GM18505 (cell line): ENCODE data around the gene ZBTB26.
"Not testable (repeated sequence)": the region's sequence is repeated elsewhere in the genome, so short reads cannot be mapped to it uniquely, and the experiment has no call there.

Experiments
- ATAC-seq: cut with Tn5 transposase; IDR thresholded peaks from one replicate; pipeline ENCODE4 v1.9.1; 2021; ENCODE audit not compliant: unreplicated experiment
- POLR2A ChIP-seq: IDR thresholded peaks from 4 replicates; pipeline ENCODE4 v1.6.1; 2011; ENCODE audit warnings: borderline replicate concordance; ENCODE audit not compliant: insufficient read depth, insufficient read length; ENCODE audit errors: extremely low read depth

The ZBTB26 gene

DNA sequence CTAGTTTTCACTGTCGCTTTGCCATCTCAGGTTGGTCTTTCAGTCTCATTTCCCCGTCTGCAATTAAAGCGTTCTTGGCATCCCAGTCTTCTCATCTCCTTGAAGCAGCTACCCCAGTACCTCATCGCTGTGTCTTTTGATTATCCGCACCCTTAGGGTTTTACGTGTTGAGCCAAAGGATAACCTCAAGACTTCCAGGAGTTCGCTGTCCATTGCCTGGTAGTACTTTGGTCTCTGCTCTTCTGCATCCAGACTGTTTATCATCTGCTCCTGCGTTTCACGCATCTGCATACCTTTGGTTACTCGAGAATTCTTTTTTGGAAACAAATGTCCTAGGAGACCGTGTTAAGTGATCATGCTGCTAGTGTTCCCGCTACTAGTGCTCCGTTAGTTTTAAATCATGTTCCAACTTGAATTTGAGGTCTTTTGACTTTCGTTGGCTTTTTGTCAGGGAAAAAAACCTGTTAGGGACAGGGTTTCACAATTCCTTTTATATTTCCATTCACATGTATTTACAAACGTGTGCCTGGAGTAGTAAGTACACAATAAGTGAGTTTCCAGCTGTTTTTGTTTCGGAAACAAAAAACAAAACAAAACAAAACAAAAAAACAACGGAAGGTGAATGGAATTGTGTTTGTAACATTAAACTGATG is 10.4 kb upstream of the ZBTB26 start:
- TF ChIP-seq POLR2A, result no peak
- ATAC-seq, result no peak

DNA sequence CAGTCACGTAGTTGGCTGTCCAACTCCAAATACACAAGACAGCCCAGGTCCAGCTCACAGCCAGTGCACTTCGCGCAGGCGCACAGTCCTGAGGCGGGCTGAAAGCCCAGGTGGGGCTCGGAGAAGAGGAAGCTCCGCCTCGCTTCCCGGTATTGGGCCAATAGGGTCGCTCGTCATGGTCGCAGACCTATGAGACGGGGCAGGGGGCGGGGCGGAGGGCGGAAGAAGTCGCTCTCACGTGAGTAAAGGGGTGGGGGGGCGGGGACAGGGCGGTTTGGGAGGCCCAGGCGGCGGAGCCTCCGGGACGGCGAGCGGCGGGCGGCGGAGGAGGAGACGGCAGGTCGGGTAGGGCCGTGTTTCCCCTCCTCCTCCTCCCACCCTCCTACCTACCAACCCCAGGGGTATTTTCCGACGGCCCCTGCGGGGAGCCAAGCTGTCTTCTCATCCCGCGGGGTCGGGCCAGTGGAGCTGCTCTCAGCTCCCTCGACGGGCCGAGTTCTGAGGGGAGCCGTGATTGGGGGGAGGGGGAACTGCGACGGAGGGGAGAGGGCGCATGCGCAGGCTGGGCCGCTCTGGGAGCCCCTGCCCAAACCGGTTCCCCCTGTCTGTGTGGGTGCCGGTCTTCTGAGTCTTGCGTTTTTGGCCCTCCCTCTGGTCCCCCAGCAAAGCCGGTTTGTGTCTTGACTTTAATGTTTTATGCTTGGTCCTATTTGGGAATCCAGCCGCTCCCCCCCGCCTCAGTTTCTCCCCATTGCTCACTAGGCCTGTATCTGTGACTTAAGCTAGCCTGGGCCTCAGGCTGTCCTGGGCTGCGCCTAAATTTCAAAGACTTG is 9.7 kb upstream of the ZBTB26 start, which contains the start of gene RABGAP1:
RABGAP1 (plus strand) TSS at position 272 of the 833 bp plus-strand sequence. CDS start 16,040 bp downstream, outside the sequence.
- TF ChIP-seq POLR2A, result peak; percentile 81
- peak; percentile 97 for ATAC-seq

DNA sequence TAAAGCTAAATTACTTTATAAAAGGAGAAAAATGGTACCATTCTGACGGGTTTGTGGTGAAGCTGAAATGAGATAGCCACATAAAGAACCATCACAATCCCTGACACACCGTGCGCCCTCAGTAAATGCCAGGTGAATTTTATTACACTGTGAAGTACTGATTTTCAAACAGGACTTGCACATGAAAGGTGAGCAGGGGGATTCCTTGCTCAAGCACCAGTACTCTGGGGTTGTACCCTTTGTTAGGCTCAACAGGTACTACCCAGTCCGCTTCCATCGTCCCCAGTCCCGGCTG is 9.1 kb upstream of the ZBTB26 start:
- TF ChIP-seq POLR2A, result no peak
- ATAC-seq, result no peak

- no peak for ATAC-seq
- TF ChIP-seq POLR2A, result no peak
Measured at GRCh38 chr9:122939601-122940000, 8.3 kb upstream of the ZBTB26 start.

DNA sequence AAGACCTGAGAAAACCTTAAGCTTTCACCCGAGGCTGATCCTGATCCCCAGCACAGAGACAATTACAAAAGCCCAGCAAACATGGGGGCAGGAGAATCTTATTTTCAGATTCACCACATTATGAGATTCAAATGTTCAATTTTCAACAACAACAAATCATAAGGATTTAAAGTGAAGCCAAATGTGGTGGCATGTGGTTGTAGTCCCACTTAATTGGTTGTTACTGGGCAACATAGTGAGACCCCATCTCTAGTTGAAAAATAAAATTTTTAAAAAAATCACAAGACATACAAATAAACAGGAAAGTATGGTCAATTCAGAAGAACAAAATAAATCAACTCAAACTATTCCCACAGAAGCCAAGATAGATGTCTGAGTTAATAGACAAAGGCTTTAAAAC is 5.6 kb upstream of the ZBTB26 start:
- no peak for TF ChIP-seq POLR2A
- no peak for ATAC-seq

DNA sequence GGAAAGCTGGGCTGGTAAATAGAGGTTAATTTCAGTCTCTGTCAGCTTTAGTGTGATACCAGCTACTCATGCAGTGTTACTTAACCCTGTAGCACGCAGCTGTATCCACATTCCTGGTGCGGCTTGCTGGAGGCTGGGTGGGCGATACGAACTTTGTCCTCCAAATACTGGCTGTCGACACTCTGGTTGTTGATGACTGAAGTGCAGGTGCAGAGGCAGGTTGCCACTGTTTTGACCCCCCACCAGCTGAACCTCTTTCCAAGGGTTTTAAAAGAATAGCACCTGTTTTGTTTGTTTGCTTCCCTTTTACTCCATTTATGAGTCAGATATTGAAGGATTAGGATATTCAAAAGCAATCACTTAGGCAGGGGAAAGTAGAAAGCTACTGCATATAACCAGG is 5.2 kb upstream of the ZBTB26 start:
- no peak for TF ChIP-seq POLR2A
- no peak for ATAC-seq

- TF ChIP-seq POLR2A, result no peak
- ATAC-seq, result no peak
Measured at GRCh38 chr9:122930541-122931225, 629 bp downstream of the ZBTB26 start.

- ATAC-seq, result no peak
- no peak for TF ChIP-seq POLR2A
Measured at GRCh38 chr9:122929796-122930354, 1.4 kb downstream of the ZBTB26 start.

- ATAC-seq, result no peak
Measured at GRCh38 chr9:122923947-122924346, 7.4 kb downstream of the ZBTB26 start.

DNA sequence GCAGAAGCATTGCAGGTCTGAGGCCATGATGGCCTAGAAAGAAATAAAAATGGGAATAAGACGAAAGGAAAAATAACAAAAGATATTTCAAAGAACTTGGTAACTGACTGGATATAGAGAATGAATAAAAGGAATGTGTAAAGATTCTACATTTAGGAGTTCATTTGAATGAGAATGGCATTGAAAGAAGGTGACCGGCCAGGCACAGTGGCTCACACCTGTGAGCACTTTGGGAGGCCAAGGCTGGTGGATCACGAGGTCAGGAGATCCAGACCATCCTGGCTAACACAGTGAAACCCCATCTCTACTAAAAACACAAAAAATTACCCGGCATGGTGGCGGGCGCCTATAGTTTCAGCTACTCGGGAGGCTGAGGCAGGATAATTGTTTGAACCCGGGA is 8.6 kb downstream of the ZBTB26 start:
- TF ChIP-seq POLR2A, result no peak
- ATAC-seq, result no peak

More at GRCh38 chr9:122923947-122924346, 7.4 kb downstream of the ZBTB26 start:
- no peak for TF ChIP-seq POLR2A

DNA sequence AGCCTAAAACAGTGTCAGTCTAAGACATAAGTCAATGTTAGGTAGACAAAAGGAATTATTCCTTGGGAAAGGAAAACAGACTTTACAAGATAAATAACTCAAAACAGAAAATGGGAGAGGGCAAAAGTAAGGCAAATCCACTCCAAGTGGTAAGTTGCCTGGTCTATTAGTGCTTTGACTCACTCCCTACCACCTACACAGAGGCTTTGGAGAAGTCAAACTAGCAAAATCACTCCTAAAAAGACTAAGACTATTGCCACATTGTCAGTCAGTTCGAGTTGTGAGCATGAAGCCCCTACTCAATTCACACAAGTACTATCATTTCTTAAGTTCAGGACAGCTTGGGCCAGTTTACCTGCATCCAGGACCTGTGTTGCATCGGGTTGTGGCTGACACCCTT is 13.0 kb downstream of the ZBTB26 start:
- TF ChIP-seq POLR2A, result no peak
- ATAC-seq, result no peak

DNA sequence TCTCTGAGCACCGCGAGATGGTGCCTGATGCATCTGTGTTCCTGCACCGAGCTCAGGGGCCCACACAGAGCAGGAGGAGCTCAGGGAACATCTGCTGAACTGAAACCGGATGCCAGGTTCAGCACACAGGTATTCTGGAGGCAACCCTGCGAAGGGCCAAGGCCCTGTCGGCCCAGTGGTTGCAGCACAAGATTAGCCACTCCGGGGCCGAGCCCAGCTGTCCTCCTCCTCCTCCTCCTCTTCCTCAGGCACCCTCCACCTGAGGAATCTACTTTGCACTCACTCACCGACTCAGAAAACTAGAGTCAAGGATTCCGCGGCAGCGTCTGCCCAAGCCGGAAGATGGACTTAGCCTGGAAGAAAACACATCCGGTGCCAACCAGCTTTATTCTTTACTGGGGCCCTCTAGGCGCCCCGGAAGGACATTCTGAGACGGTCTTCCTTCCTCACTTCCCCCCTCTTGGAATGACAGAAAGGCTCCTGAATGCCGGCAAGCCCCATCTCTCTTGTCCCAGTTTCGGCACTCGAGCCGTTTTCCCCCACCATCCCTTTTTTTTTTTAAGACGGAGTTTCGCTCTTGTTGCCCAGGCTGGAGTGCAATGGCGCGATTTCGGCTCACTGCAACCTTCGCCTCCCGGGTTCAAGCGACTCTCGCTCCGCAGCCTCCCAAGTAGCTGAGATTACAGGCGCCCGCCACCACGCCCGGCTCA is 18.2 kb downstream of the ZBTB26 start, which contains the start of gene ZBTB6:
ZBTB6 (minus strand) TSS at position 360 of the 710 bp plus-strand sequence. CDS start 1,251 bp downstream, outside the sequence.
- ATAC-seq, result peak; percentile 98
- peak; percentile 93 for TF ChIP-seq POLR2A

- TF ChIP-seq POLR2A, result no peak
- ATAC-seq, result no peak
Measured at GRCh38 chr9:122912671-122912963, 18.7 kb downstream of the ZBTB26 start.

DNA sequence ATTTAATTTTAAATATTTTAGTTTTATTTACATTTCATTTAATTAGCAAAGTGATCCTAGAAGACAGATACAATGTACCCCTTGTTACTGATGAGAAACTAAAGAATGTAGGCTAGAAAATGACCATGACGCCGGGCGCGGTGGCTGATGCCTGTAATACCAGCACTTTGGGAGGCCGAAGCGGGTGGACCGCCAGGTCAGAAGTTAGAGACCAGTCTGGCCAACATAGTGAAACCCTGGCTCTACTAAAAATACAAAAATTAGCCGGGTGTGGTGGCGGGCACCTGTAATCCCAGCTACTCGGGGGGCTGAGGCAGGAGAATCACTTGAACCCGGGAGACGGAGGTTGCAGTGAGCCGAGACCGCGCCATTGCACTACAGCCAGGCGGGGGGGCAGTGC is 25.2 kb downstream of the ZBTB26 start:
- not testable (repeated sequence) for ATAC-seq
